Peyer's patch (tissue), 4 donors: ENCODE measurements around the gene SMAD5. TPM values are rescaled to one million over a fixed set of nuclear protein-coding genes. Genes with fewer than 3 reads are reported as not detected.
A peak's percentile ranks its signal among the peaks of the same experiment; 100 is the strongest.

Experiments used
- DNase-seq, 3 donors: peaks; one replicate each; pipeline ENCODE4 v3.0.0-alpha.2; 2017 to 2019
- H3K27ac ChIP-seq, 4 donors: fragments of 200-600 bp; sonication (generic); one replicate each; pipeline ENCODE4 v1.5.1; 2016 to 2019
- H3K27me3 ChIP-seq, 2 donors: fragments of 200-600 bp; sonication (generic); one replicate each; pipeline ENCODE4 v1.5.1; 2019
- H3K36me3 ChIP-seq, 3 donors: fragments of 200-600 bp; sonication (generic); one replicate each; pipeline ENCODE4 v1.5.1; 2016 to 2019
- H3K4me1 ChIP-seq, 4 donors: fragments of 200-600 bp; sonication (generic); one replicate each; pipeline ENCODE4 v1.5.1; 2016 to 2019
- H3K4me3 ChIP-seq, 4 donors: fragments of 200-600 bp; sonication (generic); 1 replicate in 3 of 4; 2 replicates in 1 of 4; pipeline ENCODE4 v1.5.1; 2016 to 2019; ENCODE audit warnings: mild to moderate bottlenecking in 1 of 4
- H3K9me3 ChIP-seq, 4 donors: fragments of 200-600 bp; sonication (generic); one replicate each; pipeline ENCODE4 v1.5.1; 2016 to 2019; ENCODE audit warnings: mild to moderate bottlenecking in 1 of 4
- CTCF ChIP-seq, 6 experiments: fragments of 450-650 bp in 4 of 6; fragments of 200-600 bp in 2 of 6; sonication (generic) in 1 of 6; IDR thresholded peaks; one replicate each; pipeline ENCODE4 v1.5.1; 2017 to 2019; ENCODE audit warnings: antibody characterized with exemption in 6 of 6, mild to moderate bottlenecking in 3 of 6, moderate library complexity in 1 of 6
- POLR2A ChIP-seq, 2 donors: fragments of 450-650 bp; IDR thresholded peaks; one replicate each; pipeline ENCODE4 v1.5.1; 2017; ENCODE audit warnings: antibody characterized with exemption in 2 of 2, mild to moderate bottlenecking in 2 of 2, moderate library complexity in 2 of 2
- total RNA-seq, 4 donors: library from RNA; depleted of rRNA; stranded (reverse); fragments of >200 nt; gene quantifications; one replicate each; pipeline ENCODE4 v1.1.0, GENCODE V29; 2016

Gene SMAD5
- total RNA-seq, 4 donors from 2014 or later, result 20.0 to 31.4 (median 23.7) TPM

- H3K27ac ChIP-seq, result no peak overlapping the region
- no peak overlapping the region for H3K4me3 ChIP-seq
- no peaks in the 10 kb centered on the region for H3K9me3 ChIP-seq
- DNase-seq, result no peak
- H3K27me3 ChIP-seq, result no peaks in the 10 kb centered on the region
- no peaks in the 10 kb centered on the region for H3K36me3 ChIP-seq
- no peak for TF ChIP-seq POLR2A (IDR thresholded peaks at IDR 0.05)
- H3K4me1 ChIP-seq, result peaks cover 0 to 7% (median 0%) of the 10 kb centered on the region in 4 donors
Observed at GRCh38 chr5:136101884-136102283, 30.8 kb upstream of the SMAD5 start.

GRCh38 chr5:136103118-136103517 is 29.5 kb upstream of the SMAD5 start:
- peaks cover 0 to 7% (median 0%) of the 10 kb centered on the region in 4 donors for H3K4me1 ChIP-seq
- H3K27ac ChIP-seq, result no peak overlapping the region
- H3K27me3 ChIP-seq, result no peaks in the 10 kb centered on the region
- no peaks in the 10 kb centered on the region for H3K36me3 ChIP-seq
- DNase-seq, result no peak
- TF ChIP-seq POLR2A (IDR thresholded peaks at IDR 0.05) (no peak), CTCF (IDR thresholded peaks at IDR 0.05) (no peak)
- H3K9me3 ChIP-seq, result no peaks in the 10 kb centered on the region
- no peak overlapping the region for H3K4me3 ChIP-seq

GRCh38 chr5:136104306-136104965 is 28.2 kb upstream of the SMAD5 start:
- Histone ChIP-seq H3K4me3 (no peak overlapping the region), H3K27ac (peak overlapping the region in 1 of 4 donors; percentile 25), H3K9me3 (no peaks in the 10 kb centered on the region), H3K4me1 (peaks cover 0 to 7% (median 0%) of the 10 kb centered on the region in 4 donors), H3K36me3 (no peaks in the 10 kb centered on the region), H3K27me3 (no peaks in the 10 kb centered on the region)
- no peak for TF ChIP-seq POLR2A (IDR thresholded peaks at IDR 0.05)
- TF ChIP-seq CTCF (IDR thresholded peaks at IDR 0.05), result no peak
- DNase-seq, result no peak

- TF ChIP-seq CTCF (IDR thresholded peaks at IDR 0.05), result no peak
- TF ChIP-seq POLR2A (IDR thresholded peaks at IDR 0.05), result no peak
- Histone ChIP-seq H3K9me3 (no peaks in the 10 kb centered on the region), H3K4me1 (peaks cover 0 to 7% (median 0%) of the 10 kb centered on the region in 4 donors), H3K27me3 (no peaks in the 10 kb centered on the region), H3K36me3 (no peaks in the 10 kb centered on the region), H3K4me3 (no peak overlapping the region), H3K27ac (no peak overlapping the region)
- no peak for DNase-seq
Observed at GRCh38 chr5:136106351-136107031, 26.2 kb upstream of the SMAD5 start.

GRCh38 chr5:136108180-136108611 is 24.4 kb upstream of the SMAD5 start:
- H3K36me3 ChIP-seq, result no peaks in the 10 kb centered on the region
- no peak for DNase-seq
- H3K4me1 ChIP-seq, result peaks cover 0 to 7% (median 0%) of the 10 kb centered on the region in 4 donors
- H3K27me3 ChIP-seq, result no peaks in the 10 kb centered on the region
- H3K4me3 ChIP-seq, result no peak overlapping the region
- TF ChIP-seq CTCF (IDR thresholded peaks at IDR 0.05), result no peak
- TF ChIP-seq POLR2A (IDR thresholded peaks at IDR 0.05), result no peak
- no peaks in the 10 kb centered on the region for H3K9me3 ChIP-seq
- H3K27ac ChIP-seq, result no peak overlapping the region

GRCh38 chr5:136108766-136109165 is 23.9 kb upstream of the SMAD5 start:
- H3K9me3 ChIP-seq, result no peaks in the 10 kb centered on the region
- H3K27me3 ChIP-seq, result no peaks in the 10 kb centered on the region
- H3K4me3 ChIP-seq, result no peak overlapping the region
- H3K36me3 ChIP-seq, result no peaks in the 10 kb centered on the region
- no peak overlapping the region for H3K27ac ChIP-seq
- TF ChIP-seq POLR2A (IDR thresholded peaks at IDR 0.05) (no peak), CTCF (IDR thresholded peaks at IDR 0.05) (no peak)
- H3K4me1 ChIP-seq, result peaks cover 0 to 7% (median 0%) of the 10 kb centered on the region in 4 donors
- no peak for DNase-seq
